Parathyroid adenoma (tissue), 2 donors: Measurements from ENCODE around the gene ELP4.
"Not testable (repeated sequence)": the region's sequence is repeated elsewhere in the genome, so short reads cannot be mapped to it uniquely, and the experiment has no call there.

ENCODE experiments used
- H2AFZ ChIP-seq: fragments of 300-600 bp; sonication (generic); one replicate; pipeline ENCODE4 v1.7.0; 2017; ENCODE audit warnings: antibody characterized with exemption, mild to moderate bottlenecking
- H3K27ac ChIP-seq: fragments of 300-600 bp; sonication (generic); one replicate; pipeline ENCODE4 v1.7.0; 2017
- H3K27me3 ChIP-seq: fragments of 300-600 bp; sonication (generic); one replicate; pipeline ENCODE4 v1.7.0; 2017; ENCODE audit warnings: low read length; ENCODE audit not compliant: control insufficient read depth, insufficient read depth
- H3K36me3 ChIP-seq: fragments of 300-600 bp; sonication (generic); one replicate; pipeline ENCODE4 v1.7.0; 2017; ENCODE audit warnings: low read length; ENCODE audit not compliant: control insufficient read depth, insufficient read depth
- H3K4me1 ChIP-seq: fragments of 300-600 bp; sonication (generic); one replicate; pipeline ENCODE4 v1.7.0; 2017; ENCODE audit warnings: control low read depth
- H3K4me2 ChIP-seq: fragments of 300-600 bp; sonication (generic); one replicate; pipeline ENCODE4 v1.7.0; 2017; ENCODE audit warnings: low read length
- H3K4me3 ChIP-seq: fragments of 300-600 bp; sonication (generic); one replicate; pipeline ENCODE4 v1.7.0; 2017; ENCODE audit warnings: low read depth, low read length
- H3K79me2 ChIP-seq: fragments of 300-600 bp; sonication (generic); one replicate; pipeline ENCODE4 v1.7.0; 2017; ENCODE audit warnings: control low read depth
- H3K9ac ChIP-seq: fragments of 300-600 bp; sonication (generic); one replicate; pipeline ENCODE4 v1.7.0; 2017; ENCODE audit warnings: mild to moderate bottlenecking
- H3K9me3 ChIP-seq: fragments of 300-600 bp; sonication (generic); one replicate; pipeline ENCODE4 v1.7.0; 2017; ENCODE audit warnings: low read length; ENCODE audit not compliant: control insufficient read depth
- CTCF ChIP-seq: fragments of 300-600 bp; sonication (generic); IDR thresholded peaks from one replicate; pipeline ENCODE4 v1.7.0; 2017; ENCODE audit warnings: antibody characterized with exemption, mild to moderate bottlenecking
- donor health status: primary hyperparathyroidism.

Gene ELP4

DNA sequence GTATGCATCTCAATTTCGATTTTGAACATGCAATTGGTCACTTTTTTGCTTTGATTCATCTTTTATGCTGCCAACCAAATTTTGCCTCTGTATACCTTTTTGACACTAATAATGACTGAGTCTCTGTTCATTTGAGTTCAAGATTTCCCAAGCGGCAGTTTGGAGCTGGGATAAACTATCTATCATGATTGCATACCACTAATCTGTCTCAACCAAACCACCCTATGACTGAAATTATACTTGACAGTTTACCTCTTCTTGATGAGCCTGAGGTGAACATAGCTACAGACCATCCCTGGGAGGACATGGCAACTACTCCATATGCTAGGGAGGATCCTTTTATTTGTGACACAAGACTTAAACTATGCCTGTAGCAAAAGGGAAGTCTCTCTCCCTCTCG, 155.4 kb downstream of the ELP4 start:
- no peak overlapping the region for H2AFZ ChIP-seq
- H3K4me1 ChIP-seq = no peaks in the 10 kb centered on the region
- H3K4me3 ChIP-seq = no peak overlapping the region
- no peaks in the 10 kb centered on the region for H3K79me2 ChIP-seq
- H3K36me3 ChIP-seq = no peaks in the 10 kb centered on the region
- H3K4me2 ChIP-seq = no peak overlapping the region
- no peaks in the 10 kb centered on the region for H3K9me3 ChIP-seq
- H3K27me3 ChIP-seq = no peaks in the 10 kb centered on the region
- H3K9ac ChIP-seq = no peak overlapping the region
- no peak for TF ChIP-seq CTCF
- no peak overlapping the region for H3K27ac ChIP-seq

GRCh38 chr11:31671681-31672080, 162.1 kb downstream of the ELP4 start:
- no peaks in the 10 kb centered on the region for H3K4me1 ChIP-seq
- H3K79me2 ChIP-seq = no peaks in the 10 kb centered on the region
- no peak overlapping the region for H2AFZ ChIP-seq
- no peak overlapping the region for H3K27ac ChIP-seq
- no peaks in the 10 kb centered on the region for H3K9me3 ChIP-seq
- no peak overlapping the region for H3K9ac ChIP-seq
- H3K27me3 ChIP-seq = no peaks in the 10 kb centered on the region
- H3K4me2 ChIP-seq = no peak overlapping the region
- no peak for TF ChIP-seq CTCF
- H3K4me3 ChIP-seq = no peak overlapping the region
- H3K36me3 ChIP-seq = no peaks in the 10 kb centered on the region

- H3K9me3 ChIP-seq, H3K4me3 ChIP-seq, H3K27me3 ChIP-seq, H3K9ac ChIP-seq, H3K4me1 ChIP-seq, H3K27ac ChIP-seq, H3K79me2 ChIP-seq, H3K4me2 ChIP-seq, H3K36me3 ChIP-seq, H2AFZ ChIP-seq: not testable (repeated sequence)
These were observed 163.5 kb downstream of the ELP4 start for GRCh38 chr11:31673108-31673507.

- Histone ChIP-seq H3K4me2 (no peak overlapping the region), H3K9ac (no peak overlapping the region), H3K4me3 (no peak overlapping the region), H3K4me1 (no peaks in the 10 kb centered on the region), H3K27me3 (no peaks in the 10 kb centered on the region), H3K27ac (no peak overlapping the region), H3K79me2 (no peaks in the 10 kb centered on the region), H3K9me3 (no peaks in the 10 kb centered on the region), H2AFZ (no peak overlapping the region), H3K36me3 (no peaks in the 10 kb centered on the region)
- TF ChIP-seq CTCF = no peak
These were observed 166.9 kb downstream of the ELP4 start for GRCh38 chr11:31676280-31676982.

- H3K36me3 ChIP-seq = no peaks in the 10 kb centered on the region
- H3K9me3 ChIP-seq = no peaks in the 10 kb centered on the region
- no peak overlapping the region for H3K4me2 ChIP-seq
- TF ChIP-seq CTCF = no peak
- no peak overlapping the region for H3K4me3 ChIP-seq
- no peak overlapping the region for H2AFZ ChIP-seq
- H3K27me3 ChIP-seq = no peaks in the 10 kb centered on the region
- no peaks in the 10 kb centered on the region for H3K79me2 ChIP-seq
- no peak overlapping the region for H3K9ac ChIP-seq
- H3K4me1 ChIP-seq = no peaks in the 10 kb centered on the region
- no peak overlapping the region for H3K27ac ChIP-seq
These were observed 171.2 kb downstream of the ELP4 start for GRCh38 chr11:31680770-31681169.
